HG03571 (cell line): ENCODE measurements around the gene WTIP.
"Not testable (repeated sequence)": the region's sequence is repeated elsewhere in the genome, so short reads cannot be mapped to it uniquely, and the experiment has no call there.

Experiments
- ATAC-seq: cut with Tn5 transposase; IDR thresholded peaks from one replicate; pipeline ENCODE4 v1.9.1; 2021; ENCODE audit not compliant: unreplicated experiment

Gene WTIP

GRCh38 chr19:34475975-34476594, 5.5 kb upstream of the WTIP start:
- ATAC-seq: no peak

- ATAC-seq: not testable (repeated sequence)
Measured at GRCh38 chr19:34478496-34478895, 3.1 kb upstream of the WTIP start.

GRCh38 chr19:34479396-34479795, 2.2 kb upstream of the WTIP start:
- ATAC-seq: no peak

- no peak for ATAC-seq
Measured at GRCh38 chr19:34480491-34480890, 1.1 kb upstream of the WTIP start.

- ATAC-seq: no peak
Measured at GRCh38 chr19:34481861-34482379, 362 bp downstream of the WTIP start.

GRCh38 chr19:34482380-34483250, 1.1 kb downstream of the WTIP start:
- ATAC-seq: no peak

- no peak for ATAC-seq
Measured at GRCh38 chr19:34484328-34484727, 2.8 kb downstream of the WTIP start.

- no peak for ATAC-seq
Measured at GRCh38 chr19:34485831-34486230, 4.3 kb downstream of the WTIP start.

- no peak for ATAC-seq
Measured at GRCh38 chr19:34487651-34488051, 6.1 kb downstream of the WTIP start.

GRCh38 chr19:34489175-34489574, 7.6 kb downstream of the WTIP start:
- ATAC-seq: no peak

GRCh38 chr19:34490141-34490766, 8.7 kb downstream of the WTIP start:
- ATAC-seq: no peak

GRCh38 chr19:34493038-34493648, 11.6 kb downstream of the WTIP start:
- no peak for ATAC-seq

GRCh38 chr19:34493649-34494044, 12.1 kb downstream of the WTIP start:
- no peak for ATAC-seq

- no peak for ATAC-seq
Measured at GRCh38 chr19:34494601-34495000, 13.0 kb downstream of the WTIP start.

- ATAC-seq: no peak
Measured at GRCh38 chr19:34495416-34495815, 13.9 kb downstream of the WTIP start.

GRCh38 chr19:34497112-34497805, 15.7 kb downstream of the WTIP start:
- no peak for ATAC-seq

- ATAC-seq: no peak
Measured at GRCh38 chr19:34499155-34499834, 17.7 kb downstream of the WTIP start.

- ATAC-seq: no peak
Measured at GRCh38 chr19:34500656-34501120, 19.1 kb downstream of the WTIP start.

- peak; percentile 73 for ATAC-seq
Measured at GRCh38 chr19:34501339-34502320, 20.1 kb downstream of the WTIP start.
